Activated T-helper 1 cell treated with anti-CD3 and anti-CD28 coated beads, Interleukin-2, amount 50 U/mL, for 16 hours (primary cell): ENCODE measurements around the gene MPPED2.

ENCODE experiments used
- DNase-seq, 2 donors: peaks; one replicate each; pipeline ENCODE4 v3.0.0-alpha.2; 2020; ENCODE audit warnings: low read depth in 1 of 2, low spot score in 1 of 2

Gene MPPED2

DNA sequence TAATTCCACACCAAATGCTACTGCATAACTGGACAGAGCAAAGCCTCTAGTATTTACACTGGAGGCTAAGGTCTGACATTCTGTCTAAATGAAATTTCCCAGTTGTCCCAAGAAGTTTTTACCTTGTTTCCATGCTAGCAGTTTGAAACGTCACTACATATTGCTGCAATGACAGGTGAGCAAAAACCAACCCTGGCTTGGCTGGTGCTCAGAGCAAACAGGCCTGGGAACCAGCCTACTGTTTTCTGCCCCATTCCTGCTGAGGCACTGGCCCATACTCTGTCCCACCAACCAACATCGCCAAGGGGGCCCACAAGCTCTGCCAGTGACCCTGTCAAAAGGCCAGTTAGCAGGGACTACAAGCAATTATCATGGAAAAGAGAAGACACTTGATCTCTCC is 131.1 kb downstream of the MPPED2 start:
- DNase-seq, result no peak

DNA sequence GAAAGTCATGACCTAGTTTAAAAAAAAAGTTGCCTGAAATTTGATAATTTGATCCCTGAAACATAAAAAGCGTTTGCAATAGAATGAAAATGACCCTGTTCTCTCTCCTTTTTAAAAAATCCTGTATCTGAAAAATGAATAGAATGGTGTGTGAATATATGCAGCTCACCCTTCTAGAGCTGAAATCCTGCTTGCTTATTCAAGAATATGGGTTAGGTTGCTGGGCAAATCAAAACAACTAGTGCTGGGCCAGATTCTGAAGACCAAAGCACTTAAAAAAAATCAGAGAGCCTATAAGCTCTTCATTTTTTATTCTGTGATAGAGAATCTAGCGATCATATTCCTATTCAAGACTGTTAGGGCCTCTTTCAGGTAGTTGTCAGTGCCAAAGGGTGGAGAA is 131.6 kb downstream of the MPPED2 start:
- DNase-seq, result no peak

DNA sequence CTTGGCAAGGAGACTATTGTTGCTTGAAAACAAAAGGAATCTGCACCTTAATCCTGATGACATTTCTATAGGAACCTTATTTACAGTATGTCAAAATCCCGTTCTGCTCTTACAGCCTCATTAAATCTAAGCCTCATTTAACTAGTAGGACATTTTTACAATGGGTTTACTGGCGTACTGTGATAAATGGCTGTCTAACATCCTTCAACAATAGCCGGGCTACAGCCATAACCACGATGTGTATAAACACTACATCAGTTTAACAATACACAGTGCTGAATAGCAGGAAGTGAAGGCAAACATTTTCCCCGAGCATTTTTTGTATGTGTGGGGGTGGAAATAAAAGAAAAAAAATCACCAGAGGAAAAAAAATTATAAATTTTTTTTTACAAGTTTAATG is 132.0 kb downstream of the MPPED2 start:
- no peak for DNase-seq

DNA sequence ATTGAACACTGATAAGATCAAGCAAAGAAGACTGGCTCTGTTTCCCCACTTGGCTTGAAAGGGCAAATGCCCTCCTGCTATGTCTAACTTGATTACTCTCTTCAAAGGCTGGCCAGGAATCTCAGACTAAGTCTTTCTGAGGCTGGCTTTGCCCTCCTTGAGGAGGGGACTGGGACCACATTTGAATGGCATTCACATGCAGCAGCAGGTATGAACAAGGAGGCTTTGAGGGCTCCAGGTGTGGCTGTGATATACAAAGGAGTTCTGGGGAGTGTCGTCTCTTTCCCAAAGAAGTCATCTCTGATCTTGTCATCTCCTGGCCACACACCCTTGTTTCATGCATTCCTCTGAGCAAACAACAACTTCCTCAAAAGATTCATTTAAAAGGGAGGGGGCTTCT is 132.4 kb downstream of the MPPED2 start:
- no peak for DNase-seq

DNA sequence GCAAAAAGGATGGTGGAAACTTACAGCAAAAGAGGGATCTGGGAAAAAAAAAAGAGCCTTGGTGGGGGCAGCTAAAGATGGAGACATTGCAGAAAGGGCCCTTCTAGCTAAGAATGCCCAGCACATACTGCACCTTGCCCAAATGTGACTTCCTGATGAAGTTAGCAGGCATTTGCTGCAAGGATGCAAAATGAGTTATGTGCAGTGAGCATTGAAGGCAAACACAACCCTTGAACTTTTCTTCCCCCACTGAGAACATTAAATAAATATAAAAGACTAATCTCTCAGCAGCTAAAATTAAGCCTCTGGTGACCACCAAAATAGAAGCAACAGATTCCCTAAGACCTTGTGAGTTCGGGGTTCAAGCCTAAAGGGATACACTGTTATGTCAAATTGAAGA is 133.3 kb downstream of the MPPED2 start:
- no peak for DNase-seq

DNA sequence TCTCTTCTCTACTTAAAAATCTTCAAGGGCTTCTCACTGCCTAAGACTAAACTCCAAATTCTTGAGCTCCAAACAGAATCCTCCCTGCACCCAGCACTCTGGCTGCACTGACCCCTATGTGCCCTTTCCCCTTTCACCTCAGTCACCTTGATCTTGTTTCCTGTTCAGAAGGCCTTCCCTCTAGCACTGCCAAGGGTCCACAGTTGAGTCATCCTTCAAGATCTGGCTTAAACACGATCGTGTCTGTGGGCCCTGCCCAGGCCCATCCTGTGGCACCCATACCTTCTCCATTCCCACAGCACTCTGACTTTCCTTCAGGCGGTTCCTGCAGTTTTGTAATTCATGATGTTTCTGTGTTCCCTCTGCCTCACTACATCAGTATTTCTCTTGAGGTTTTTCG is 134.0 kb downstream of the MPPED2 start:
- no peak for DNase-seq

DNA sequence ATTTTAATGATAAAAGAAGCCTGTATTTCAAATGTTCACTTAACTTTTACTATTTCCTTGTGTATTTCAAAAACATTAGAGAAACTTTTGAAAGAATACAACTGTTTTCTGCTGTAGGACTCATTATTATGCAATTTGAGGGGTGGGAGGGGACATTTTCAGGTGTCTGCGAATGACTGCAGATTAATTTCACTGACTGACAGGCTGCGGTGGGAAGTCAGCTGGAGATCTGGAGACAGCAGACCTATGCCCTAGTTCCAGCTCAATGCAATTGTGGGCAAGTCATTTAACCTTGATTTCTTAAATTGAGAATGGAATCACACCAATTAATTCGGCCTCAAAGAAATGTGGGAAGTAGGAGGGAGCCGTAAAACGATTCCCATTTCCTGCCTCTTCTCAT is 134.5 kb downstream of the MPPED2 start:
- DNase-seq, result no peak

DNA sequence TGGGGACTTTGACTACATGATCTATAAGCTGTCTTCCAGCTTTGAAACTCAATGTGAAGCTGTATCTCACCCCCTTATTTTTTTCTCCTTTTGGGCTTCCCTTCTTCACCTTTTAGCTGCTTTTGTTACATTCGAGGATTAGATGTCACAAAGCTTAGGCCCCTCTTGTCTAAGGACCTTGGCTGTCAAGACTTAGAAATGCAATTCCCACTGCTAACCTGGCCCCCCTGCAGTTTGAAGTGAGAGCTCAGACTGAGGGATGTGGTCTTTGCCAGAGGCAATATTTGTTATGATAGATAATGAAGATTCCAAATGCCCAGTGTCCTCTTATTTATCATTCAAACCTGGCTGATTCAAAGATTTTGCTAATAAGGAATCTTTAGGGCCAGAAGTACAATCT is 135.0 kb downstream of the MPPED2 start:
- no peak for DNase-seq

DNA sequence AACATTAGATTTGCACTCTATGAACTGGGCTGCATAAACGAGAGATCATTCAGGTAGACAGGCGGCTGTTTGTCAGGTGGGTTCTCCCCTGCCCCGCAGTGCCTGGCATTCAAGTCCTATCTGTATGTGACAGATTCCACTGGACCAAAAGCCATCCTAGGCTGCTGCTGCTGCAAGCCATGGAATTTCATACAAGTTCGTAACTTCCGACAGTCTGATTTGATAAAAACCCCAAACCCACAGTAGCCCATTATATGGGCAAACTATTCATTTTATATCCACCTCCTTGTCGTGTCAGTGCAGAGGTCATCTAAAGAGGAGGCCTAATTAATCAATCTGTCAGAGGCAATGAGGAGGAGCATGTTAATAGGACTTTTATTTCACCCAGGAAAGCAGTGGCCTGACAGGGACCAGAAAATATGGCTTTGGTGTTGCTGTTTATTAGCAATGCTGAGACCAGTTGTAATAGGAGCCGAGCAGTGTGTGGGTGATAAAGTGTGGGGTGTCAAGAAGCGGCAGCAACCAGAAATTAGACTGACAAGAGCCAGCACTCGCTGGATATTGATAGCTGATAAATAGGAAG is 139.0 kb downstream of the MPPED2 start:
- no peak for DNase-seq

DNA sequence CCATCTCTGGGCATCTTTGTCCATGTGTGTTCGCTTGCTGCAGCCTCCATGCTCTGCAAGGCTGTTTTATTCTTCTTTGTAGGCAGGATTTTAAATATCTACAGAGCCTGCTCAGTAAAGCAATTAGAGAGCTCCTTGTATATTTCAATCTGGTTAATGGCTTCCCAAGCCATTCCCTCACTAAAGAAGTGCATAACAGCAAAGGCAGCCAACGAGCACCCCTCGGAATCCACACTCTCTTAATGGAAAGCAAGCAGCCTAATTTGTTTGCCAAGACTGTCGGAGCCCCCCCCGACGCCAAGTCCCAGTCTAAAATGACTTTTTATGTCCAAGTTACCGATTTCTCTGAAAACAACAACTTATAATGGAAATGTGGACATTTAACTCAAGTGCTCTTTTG is 139.6 kb downstream of the MPPED2 start:
- DNase-seq, result no peak

DNA sequence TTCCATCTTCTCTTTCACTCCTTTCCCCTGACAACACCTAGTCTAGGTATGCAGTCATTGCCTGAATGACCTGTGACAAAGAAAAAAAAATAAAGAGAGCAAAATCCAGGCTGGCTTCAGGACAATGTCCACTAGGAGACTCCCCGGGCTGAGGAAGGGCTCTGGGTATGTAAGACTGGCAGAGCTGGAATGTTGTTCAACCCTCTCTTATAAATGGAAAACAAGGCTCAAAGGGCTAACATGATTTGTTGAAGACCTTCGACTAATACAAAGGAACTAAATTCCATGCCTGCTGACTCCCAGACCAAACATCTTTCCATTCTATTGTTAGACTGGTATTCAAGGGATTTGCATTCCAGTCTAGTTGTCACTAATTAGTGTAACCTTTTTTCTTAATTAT is 141.1 kb downstream of the MPPED2 start:
- no peak for DNase-seq

DNA sequence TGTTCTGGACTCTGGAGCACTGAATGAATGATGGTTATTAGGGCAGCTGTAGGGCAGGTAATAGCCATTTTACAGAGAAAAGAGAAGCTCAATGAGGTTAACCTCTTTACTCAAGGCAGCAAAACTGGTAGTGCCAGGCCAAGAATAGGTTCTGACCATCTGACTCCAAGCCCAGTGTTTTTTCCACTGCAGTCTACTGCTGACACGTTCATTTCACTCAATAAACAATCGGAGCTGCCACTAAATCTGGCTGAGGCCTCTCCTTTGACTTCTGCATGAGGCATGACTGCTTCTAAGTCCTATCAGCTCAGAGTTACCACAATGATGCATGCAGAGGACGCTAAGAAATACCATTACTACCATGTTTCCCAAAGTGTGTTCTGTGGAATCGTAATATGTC is 145.6 kb downstream of the MPPED2 start:
- no peak for DNase-seq

DNA sequence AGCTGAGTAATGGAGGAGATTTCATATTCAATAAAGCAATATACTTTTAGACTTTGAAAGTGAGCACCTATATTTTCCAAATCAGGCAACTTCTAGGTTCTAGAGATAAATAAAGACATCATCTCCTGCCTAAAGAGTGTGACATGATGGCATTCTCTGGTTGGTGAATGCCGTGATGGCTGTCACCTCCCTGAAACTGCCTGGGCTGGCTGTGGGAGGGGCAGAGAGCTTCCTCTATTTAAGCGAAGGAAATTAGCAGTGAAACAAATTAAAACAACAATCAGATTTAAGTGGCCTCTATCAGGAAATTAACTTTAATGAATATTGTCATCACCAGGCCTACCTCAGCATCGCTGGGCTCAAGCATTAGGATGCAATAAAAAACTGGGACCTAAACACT is 149.4 kb downstream of the MPPED2 start:
- DNase-seq, result no peak

DNA sequence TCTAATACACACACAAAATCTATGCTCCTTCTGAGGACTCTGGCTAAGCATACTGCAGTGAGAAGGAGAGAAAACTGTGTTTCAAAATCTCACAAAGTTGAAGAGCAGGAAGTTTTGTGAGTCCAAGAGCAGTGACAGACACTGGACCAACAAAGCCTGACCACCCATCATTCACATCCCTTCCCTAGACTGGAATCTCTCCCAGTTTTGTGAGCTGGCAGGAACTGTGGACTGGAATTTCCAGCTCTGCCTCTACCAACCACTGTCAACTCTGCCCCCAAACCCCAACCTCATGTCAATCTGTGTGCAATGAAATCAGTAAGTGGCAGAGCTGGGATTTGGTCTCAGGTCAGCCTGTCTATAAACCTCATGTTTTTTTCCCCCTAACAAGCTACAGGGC is 150.7 kb downstream of the MPPED2 start:
- no peak for DNase-seq

DNA sequence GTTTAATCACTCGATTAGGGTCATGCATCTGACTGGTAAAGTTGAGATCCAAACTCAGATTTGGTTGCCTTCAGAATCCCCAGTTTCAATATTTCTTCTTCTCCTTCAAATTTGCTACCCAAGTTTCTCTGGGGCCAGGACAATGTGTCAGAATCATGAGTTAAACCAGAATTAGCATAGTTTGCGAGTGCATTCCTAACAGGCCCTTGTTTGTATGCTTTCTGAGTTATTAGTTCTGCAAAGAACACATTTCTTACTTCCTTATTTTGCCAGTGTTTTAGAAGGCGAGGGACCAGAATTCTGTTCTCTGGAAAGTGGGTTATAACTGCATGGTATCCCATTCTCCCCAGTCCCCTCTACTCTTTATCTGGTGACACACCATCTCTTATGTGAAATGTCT is 151.3 kb downstream of the MPPED2 start:
- no peak for DNase-seq

DNA sequence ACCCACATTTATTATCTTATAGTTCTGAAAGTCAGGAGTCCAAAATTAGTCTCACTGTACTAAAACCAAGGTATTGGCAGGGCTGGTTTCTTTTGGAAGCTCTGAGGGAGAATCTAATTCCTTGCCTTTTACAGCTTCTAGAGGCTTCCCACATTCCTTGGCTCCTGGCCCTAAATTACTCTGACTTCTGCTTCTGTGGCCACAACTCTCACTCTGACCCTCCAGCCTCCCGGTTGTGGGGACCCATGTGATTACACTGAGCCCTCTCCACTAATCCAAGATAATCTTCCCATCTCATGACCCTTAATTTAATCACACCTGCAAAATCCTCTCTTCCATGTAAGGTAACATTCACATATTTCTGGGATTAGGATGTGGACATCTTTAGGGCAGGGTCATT is 152.3 kb downstream of the MPPED2 start:
- DNase-seq, result no peak

DNA sequence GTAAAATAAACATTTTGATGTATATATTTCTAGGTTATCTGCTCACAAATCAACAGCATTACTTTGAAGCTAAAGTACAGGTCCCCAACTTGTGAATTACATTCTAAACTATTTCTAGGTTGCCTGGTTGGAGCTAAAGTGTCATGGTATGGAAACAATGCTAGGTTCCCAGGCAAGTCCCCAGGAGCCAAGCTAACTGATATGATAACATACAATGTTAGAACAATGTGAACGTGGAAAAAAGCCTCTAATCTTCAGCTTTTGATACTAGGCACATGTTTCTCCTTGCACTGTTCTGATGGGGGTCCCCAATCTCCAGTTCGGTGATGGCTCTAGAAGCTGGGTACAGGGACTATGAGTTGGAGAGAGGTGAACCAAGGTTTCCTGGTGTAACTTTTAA is 153.4 kb downstream of the MPPED2 start:
- no peak for DNase-seq

DNA sequence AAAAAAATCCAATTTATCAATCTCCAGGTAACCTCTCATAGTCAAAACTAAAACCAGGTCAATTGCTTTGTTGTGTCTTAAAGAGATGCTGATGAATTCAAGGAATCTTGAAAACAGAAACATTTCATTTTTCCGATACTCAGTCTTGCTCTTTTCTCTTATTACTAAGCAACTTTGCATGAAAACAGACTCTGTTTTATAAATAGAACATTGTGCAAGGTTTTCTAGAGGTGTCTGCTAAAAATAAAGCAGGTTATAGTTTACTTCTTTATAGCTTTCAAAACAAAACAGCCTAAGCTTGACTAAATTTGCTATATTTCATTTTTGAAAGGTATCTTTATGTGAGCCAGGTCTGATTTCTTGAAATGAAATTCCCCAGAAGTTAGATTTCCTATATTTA is 154.0 kb downstream of the MPPED2 start:
- no peak for DNase-seq

DNA sequence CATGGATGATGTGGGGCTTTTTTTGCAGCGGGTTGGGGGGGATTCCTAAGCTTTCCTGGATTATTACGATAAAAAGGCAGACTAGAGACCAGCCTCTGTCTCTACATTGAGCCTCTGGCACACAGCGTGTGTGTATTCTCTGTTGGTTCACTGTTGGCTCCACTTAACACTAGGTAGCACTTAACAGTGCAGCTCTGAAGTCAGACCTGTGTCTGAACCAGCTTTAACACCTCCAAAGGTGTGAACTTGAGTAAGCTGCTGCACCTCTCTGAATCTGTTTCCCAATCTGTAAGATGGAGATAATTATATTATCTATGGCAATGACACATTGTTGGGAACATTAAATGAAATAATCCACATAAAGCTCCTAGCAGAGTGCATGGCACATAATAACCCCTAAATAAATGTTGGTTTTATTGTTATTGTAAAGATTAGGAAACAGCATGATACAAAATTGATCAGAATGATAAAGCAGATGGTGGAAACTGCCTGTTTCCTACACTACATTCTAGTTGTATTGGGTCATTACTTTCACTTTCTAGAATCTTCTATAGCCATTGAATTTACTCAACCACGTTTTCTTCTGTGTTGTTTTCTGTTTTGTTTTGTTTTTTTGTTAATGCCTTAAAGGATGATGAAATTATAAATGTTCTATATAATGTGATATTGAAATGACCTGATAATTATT is 154.9 kb downstream of the MPPED2 start:
- DNase-seq, result no peak

DNA sequence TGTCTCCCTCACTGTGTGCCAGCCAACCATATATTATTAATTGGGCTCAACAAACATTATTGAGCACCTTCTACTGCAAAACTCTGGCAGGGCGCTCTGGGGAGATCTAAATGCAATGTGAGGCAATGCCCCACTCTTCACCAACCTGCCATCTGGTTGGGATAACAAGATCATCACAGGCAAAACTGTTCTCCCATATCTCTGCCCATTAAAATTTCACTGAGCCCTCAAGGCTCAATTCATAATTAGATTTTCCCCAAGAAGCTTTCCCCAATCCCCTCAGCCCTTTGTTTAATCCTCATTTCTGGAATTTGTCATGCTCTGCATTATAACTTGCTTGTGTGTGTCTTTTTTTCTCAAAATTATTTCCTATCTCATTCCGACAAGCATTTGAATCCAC is 156.6 kb downstream of the MPPED2 start:
- DNase-seq, result no peak

DNA sequence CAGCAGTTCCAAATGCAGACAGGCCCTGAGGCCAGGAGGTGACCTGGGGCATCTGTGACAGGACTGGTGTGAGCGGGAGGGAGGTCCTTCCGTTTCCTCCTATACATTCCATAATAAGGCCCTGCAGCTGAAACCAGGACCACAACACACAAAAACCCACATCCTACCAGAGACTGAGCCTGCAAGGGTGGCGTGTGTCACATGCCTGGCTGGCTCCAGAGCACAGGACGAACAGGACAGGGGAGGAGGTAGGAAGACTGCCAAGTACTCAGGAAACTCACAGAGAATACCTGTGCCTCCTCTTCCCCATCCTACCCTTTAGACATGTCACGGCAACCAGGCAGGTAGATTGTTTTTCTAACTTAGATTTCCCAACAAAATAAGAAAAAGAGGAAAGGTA is 159.4 kb downstream of the MPPED2 start:
- DNase-seq, result no peak

DNA sequence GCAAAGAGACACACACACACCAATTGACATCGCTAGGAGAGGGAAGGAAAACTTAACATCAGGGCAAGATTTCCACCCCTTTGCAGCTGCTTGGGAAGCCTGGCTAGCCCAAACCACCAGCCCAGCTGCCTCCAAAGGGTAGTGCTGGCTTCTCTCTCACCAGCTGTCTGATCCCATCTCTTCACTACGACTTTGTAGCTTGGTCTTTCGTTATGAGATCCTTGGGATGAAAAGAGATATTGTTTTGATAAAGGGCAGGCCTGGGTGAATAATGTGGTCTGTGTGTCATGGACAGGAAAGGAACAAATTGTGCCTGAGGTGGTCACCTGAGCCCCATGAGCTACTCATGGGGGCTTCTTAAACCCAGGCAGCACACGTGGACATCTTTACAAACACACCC is 161.3 kb downstream of the MPPED2 start:
- DNase-seq, result no peak

DNA sequence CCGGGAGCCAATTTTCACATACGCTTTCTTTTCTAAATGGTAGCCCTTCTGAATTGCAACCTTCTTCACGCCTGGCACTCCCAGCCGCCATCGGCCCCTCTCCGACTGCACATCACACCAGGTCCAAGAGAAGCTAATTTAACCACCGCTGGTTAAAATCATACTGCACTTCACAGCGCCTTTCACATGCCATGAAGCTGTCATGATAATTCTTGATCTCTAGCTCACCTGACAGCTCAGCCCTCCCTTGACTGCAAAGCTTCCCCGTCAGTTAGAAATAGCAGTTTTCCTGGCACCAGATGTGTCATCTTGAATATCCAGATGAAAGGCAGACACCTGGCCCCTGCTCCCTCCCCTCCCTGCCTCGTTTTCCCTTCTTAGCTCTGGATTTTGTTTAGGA is 161.8 kb downstream of the MPPED2 start:
- no peak for DNase-seq
